ENCODE data around the gene SLC43A2.

The SLC43A2 gene

DNA sequence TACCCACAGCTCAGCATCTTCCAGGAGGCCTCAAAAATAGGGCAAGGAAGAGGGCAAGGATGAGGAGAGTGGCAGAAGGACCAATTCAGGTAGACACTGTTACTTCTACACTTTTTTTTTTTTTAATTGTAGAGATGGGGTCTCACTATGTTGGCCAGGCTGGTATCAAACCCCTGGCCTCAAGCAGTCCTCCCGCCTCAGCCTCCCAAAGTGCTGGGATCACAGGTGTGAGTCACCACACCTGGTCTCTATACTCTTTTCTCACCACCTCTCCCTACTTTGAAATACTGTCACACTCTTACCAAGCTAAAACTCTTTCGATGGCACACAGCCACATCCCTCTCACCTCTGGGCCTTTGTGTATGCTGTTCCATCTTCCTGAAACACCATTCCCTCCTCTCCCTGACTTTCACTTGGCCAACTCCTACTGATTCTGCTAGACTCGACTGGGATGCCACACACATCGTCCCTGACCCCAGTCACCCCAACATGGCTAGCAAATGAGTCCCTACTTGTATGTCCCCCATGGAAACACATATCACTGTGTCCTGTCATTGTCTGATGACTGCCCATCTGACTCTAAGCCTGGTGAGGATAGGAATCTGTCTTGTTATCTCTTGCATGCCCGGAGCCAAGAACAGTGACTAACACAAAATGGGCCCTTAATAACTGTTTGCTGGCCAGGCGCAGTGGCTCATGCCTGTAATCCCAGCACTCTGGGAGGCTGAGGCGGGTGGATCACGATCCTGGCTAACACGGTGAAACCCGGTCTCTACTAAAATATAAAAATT lies 7.2 kb upstream of the SLC43A2 start:
- TF ChIP-seq GATA3 (IDR thresholded peaks at IDR 0.05; ENCODE audit: low read depth, low read length) (no peak), GATA2 (IDR thresholded peaks at IDR 0.05; ENCODE audit: low read depth, low read length) (no peak)

DNA sequence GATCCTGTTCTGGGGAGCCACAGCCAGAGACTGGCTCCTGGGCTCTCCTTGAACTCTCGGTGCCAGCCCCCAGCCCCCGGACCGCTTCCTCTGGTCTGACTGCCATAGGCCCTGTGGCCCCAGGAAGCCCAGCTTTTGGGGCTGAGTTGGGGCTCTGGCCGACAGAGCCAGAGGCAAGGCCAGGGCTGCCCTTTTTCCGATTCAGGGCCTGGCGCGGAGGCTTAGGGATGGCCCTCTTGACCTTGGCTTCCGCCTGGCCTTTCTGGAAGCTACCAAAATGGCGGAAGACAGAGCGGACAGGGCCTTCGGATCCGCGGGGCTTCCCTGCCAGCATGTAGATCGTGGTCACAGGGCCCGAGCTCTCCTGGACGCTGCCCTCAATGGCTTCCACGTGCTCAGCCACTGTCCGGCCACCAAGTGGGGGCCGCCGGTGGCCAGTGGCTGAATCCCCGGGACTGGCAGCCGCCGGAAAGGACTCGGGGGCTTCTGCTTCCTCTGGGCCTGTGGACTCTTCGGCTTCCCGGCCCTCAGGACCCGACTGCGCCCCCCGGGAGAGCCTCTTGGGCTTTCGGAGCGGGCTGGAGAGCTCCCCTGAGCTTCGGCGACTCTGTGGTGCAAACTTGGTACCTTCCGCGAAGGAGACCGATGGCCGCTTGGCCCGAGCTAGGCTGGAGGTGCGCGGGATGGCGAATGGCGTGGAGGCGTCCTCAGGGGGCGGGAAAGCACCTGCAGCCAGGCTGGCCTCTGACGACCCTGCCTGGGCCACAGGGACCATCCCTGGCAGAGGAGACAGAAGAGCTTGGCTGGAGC lies 6.4 kb upstream of the SLC43A2 start:
- TF ChIP-seq GATA3 (IDR thresholded peaks at IDR 0.05; ENCODE audit: low read depth, low read length) = no peak
- no peak for TF ChIP-seq GATA2 (IDR thresholded peaks at IDR 0.05; ENCODE audit: low read depth, low read length)

DNA sequence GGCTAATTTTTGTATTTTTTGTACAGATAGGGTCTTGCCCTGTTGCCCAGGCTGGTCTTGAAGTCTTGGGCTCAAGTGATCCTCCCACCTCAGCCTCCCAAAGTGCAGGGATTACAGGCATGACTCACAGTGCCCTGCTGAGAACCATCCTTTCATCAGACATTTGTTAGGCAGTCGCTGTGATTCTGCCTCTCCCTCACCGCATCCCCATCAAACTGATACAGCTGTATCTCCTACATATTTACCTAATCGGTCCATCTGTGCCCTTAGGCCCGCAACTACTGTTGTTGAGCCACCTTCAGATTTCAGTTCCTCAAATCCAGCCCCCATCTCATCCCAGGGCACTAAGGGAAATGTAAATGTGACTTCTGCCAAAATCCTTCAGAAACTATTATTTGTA lies 2.0 kb upstream of the SLC43A2 start:
- TF ChIP-seq GATA3 (IDR thresholded peaks at IDR 0.05; ENCODE audit: low read depth, low read length) = no peak
- no peak for TF ChIP-seq GATA2 (IDR thresholded peaks at IDR 0.05; ENCODE audit: low read depth, low read length)

DNA sequence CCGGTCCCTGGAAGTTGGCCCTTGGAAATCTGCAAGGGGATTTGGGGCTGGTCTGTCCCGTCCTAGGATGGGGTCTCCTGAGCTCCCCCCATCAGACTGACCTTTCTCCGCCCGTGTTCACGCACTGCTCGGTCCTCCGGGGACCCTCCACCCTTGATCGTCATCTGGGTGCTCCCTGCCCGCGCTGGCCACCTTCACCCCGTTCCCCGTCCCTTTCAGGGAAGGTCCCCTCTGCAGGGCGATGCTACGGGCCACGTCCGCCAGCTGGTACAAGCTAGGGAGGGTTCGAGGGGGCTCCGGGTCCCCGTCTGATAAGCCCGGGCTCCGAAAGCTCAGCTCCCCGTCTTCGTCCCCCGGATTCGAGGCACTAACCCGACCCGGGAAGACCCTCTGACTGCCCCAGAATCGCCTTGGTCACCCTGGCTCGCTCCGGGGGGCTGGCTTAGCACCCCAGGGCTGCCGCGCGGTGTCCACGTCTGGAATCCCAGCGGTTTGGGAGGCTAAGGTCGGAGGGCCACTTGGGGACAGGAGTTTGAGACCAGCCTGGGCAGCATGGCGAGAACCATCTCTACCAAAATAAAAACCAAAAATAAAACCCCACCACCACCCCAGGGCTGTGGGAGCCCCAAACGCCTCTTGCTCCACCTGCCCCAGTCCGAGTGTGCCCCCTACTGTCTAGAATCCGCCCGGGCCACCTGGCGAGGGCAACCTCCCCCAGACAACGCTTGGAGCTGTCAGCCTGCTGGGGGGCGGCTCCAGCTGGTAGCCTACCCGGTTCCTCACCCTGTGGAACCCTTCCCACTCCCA lies 1.1 kb upstream of the SLC43A2 start:
- no peak for TF ChIP-seq GATA3 (IDR thresholded peaks at IDR 0.05; ENCODE audit: low read depth, low read length)
- TF ChIP-seq GATA2 (IDR thresholded peaks at IDR 0.05; ENCODE audit: low read depth, low read length) = no peak

DNA sequence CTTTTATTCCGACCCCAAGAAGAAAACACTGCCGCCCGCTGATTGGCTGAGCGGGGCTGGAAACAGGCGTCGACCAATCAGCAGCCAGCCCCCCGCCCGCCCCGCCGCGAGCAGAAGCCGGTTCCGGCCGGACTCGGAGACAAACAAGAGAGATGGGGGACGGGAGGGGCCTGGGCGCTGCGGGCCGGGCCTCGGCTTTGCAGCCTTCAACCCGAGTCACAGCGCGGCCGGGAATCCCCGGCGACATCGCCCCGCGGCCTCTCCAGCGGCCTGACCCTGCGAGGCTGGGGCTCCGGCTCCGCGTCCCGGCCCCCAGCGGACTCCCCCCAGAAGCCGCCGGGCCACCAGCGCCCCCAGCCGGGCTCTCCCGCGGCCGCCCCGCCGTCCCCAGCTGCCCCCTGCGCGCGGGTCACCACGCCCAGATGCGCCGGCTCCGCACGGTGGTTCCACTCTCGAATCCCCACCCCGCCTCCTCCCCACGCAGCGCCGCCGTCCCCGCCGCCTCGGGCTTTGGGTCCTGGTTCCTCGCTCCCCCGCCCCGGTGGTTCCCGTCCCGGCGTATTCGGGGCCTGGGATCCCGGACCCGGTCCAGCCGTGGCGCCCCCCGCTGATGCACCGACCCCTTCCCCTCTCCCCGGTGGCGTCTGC lies 346 bp upstream of the SLC43A2 start:
- TF ChIP-seq GATA3 (IDR thresholded peaks at IDR 0.05; ENCODE audit: low read depth, low read length) (no peak), GATA2 (IDR thresholded peaks at IDR 0.05; ENCODE audit: low read depth, low read length) (no peak)

- TF ChIP-seq GATA2 (IDR thresholded peaks at IDR 0.05; ENCODE audit: low read depth, low read length) (no peak), GATA3 (IDR thresholded peaks at IDR 0.05; ENCODE audit: low read depth, low read length) (no peak)
Measured at GRCh38 chr17:1627182-1627981, 1.3 kb downstream of the SLC43A2 start.

GRCh38 chr17:1626333-1626732 lies 2.3 kb downstream of the SLC43A2 start:
- TF ChIP-seq GATA3 (IDR thresholded peaks at IDR 0.05; ENCODE audit: low read depth, low read length) (no peak), GATA2 (IDR thresholded peaks at IDR 0.05; ENCODE audit: low read depth, low read length) (no peak)

- TF ChIP-seq GATA2 (IDR thresholded peaks at IDR 0.05; ENCODE audit: low read depth, low read length) (no peak), GATA3 (IDR thresholded peaks at IDR 0.05; ENCODE audit: low read depth, low read length) (no peak)
Measured at GRCh38 chr17:1625581-1625980, 3.1 kb downstream of the SLC43A2 start.

DNA sequence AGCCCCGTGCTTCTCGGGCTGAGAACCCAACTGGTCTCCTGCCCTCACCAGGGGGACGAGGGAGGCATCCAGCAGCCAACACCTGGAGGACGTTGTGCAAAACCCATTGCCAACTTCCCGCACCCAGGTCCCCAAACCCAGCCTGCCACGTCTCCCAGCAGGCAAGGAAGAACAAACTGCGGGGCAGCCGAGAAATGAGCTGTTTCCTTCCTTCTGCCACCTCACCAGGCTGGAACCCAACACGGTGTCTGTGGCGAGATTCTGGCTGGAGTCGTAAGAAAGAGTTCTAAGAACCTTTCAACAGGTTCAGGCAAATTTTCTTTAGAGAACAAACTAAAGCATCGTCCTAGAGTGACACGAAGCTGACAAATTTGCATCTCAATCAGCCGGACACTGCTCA lies 3.6 kb downstream of the SLC43A2 start:
- TF ChIP-seq GATA2 (IDR thresholded peaks at IDR 0.05; ENCODE audit: low read depth, low read length) = no peak
- no peak for TF ChIP-seq GATA3 (IDR thresholded peaks at IDR 0.05; ENCODE audit: low read depth, low read length)

GRCh38 chr17:1624650-1625049 lies 4.0 kb downstream of the SLC43A2 start:
- TF ChIP-seq GATA2 (IDR thresholded peaks at IDR 0.05; ENCODE audit: low read depth, low read length) = no peak
- TF ChIP-seq GATA3 (IDR thresholded peaks at IDR 0.05; ENCODE audit: low read depth, low read length) = no peak

DNA sequence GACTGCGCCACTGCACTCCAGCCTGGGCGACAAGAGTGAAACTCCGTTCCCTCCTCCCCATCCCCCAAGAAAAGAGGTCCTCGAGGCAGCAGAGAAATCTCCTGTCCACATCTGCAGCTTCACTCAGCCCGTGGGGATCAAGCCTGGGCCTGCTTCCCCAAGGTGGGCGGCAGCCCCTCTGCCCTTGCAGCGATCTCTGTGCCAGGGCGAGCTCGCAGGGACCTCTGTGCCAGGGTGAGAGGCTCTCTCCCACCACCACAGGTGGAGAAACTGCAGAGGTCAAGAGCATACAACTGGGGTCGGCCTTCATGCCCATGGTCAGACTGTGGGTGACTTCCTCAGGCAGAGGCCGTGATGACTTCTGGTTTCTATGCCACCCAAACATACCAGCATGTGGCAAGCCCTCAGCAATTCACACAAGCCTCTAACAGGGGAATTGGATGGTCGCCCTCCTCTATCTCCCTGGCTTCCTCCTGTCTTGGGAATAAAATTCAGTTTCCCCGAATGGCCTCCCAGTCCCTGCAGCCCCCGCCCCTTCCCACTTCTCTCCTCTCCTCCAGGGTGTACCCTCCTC lies 5.5 kb downstream of the SLC43A2 start:
- TF ChIP-seq GATA3 (IDR thresholded peaks at IDR 0.05; ENCODE audit: low read depth, low read length) = no peak

- TF ChIP-seq GATA3 (IDR thresholded peaks at IDR 0.05; ENCODE audit: low read depth, low read length) (no peak), GATA2 (IDR thresholded peaks at IDR 0.05; ENCODE audit: low read depth, low read length) (no peak)
Measured at GRCh38 chr17:1621273-1621954, 7.2 kb downstream of the SLC43A2 start.
